Stimulated activated CD8-positive, alpha-beta memory T cell treated with anti-CD3 and anti-CD28 coated beads, Interleukin-15, amount 100 ng/mL, for 48 hours (primary cell): ENCODE measurements around the gene C19orf44.
"Not testable (repeated sequence)": the region's sequence is repeated elsewhere in the genome, so short reads cannot be mapped to it uniquely, and the experiment has no call there.

ENCODE experiments used
- DNase-seq, 2 donors: peaks; one replicate each; pipeline ENCODE4 v3.0.0-alpha.2; 2020; ENCODE audit warnings: low read depth in 2 of 2

Gene C19orf44

GRCh38 chr19:16495982-16496612 lies at the start of gene C19orf44, which contains the start of gene CALR3:
C19orf44 (plus strand) TSS chr19:16496394; CDS start chr19:16500793, 4,399 bp downstream.
CALR3 (minus strand) TSS chr19:16496167; CDS start chr19:16496129, 38 bp downstream.
- DNase-seq = peak; percentile 96 to 98

- peak; percentile 51 to 53 for DNase-seq
Observed at GRCh38 chr19:16446724-16447368, 49.3 kb upstream of the C19orf44 start.

GRCh38 chr19:16448872-16449271 lies 47.3 kb upstream of the C19orf44 start:
- not testable (repeated sequence) for DNase-seq

GRCh38 chr19:16449330-16449961 lies 46.7 kb upstream of the C19orf44 start:
- DNase-seq = no peak

GRCh38 chr19:16452325-16452724 lies 43.9 kb upstream of the C19orf44 start:
- no peak for DNase-seq

GRCh38 chr19:16454351-16454918 lies 41.8 kb upstream of the C19orf44 start:
- DNase-seq = no peak

GRCh38 chr19:16455489-16455888 lies 40.7 kb upstream of the C19orf44 start:
- no peak for DNase-seq

- DNase-seq = no peak
Observed at GRCh38 chr19:16456652-16457194, 39.5 kb upstream of the C19orf44 start.

GRCh38 chr19:16457195-16457953 lies 38.8 kb upstream of the C19orf44 start:
- DNase-seq = no peak

GRCh38 chr19:16457954-16458331 lies 38.3 kb upstream of the C19orf44 start:
- DNase-seq = no peak

- DNase-seq = no peak
Observed at GRCh38 chr19:16458391-16459341, 37.5 kb upstream of the C19orf44 start.

GRCh38 chr19:16459680-16460079 lies 36.5 kb upstream of the C19orf44 start:
- no peak for DNase-seq

GRCh38 chr19:16460454-16460853 lies 35.7 kb upstream of the C19orf44 start:
- DNase-seq = no peak

GRCh38 chr19:16461630-16462051 lies 34.6 kb upstream of the C19orf44 start:
- no peak for DNase-seq

- DNase-seq = no peak
Observed at GRCh38 chr19:16462757-16463250, 33.4 kb upstream of the C19orf44 start.

- no peak for DNase-seq
Observed at GRCh38 chr19:16463341-16463990, 32.7 kb upstream of the C19orf44 start.

GRCh38 chr19:16463991-16464575 lies 32.1 kb upstream of the C19orf44 start:
- DNase-seq = no peak

- DNase-seq = no peak
Observed at GRCh38 chr19:16465239-16465638, 31.0 kb upstream of the C19orf44 start.

GRCh38 chr19:16466802-16467427 lies 29.3 kb upstream of the C19orf44 start:
- DNase-seq = not testable (repeated sequence)
